GM19240 (cell line): ENCODE results near the gene UQCC5.

Experiments used
- DNase-seq: peaks from one replicate; pipeline ENCODE4 v3.0.0; 2011; ENCODE audit warnings: low spot score; ENCODE audit not compliant: insufficient read length

The UQCC5 gene

GRCh38 chr3:52570076-52570475 is 33.7 kb downstream of the UQCC5 start:
- no peak for DNase-seq

GRCh38 chr3:52572221-52572620 is 35.8 kb downstream of the UQCC5 start:
- no peak for DNase-seq

GRCh38 chr3:52574056-52574965 is 37.9 kb downstream of the UQCC5 start:
- no peak for DNase-seq
